ENCODE results near the gene CHST7. TPM values are rescaled to one million over a fixed set of nuclear protein-coding genes. Genes with fewer than 3 reads are reported as not detected.

CHST7 gene
- total and polyA plus RNA-seq, 2 of the 4 experiments (the other 2 are of a cell fraction) = 2.9 to 4.8 TPM

- Histone ChIP-seq H3K4ac (ENCODE audit: low read depth, low read length) (peak overlapping the region; percentile 3; the same call in 1 of the 2 replicates), H2AFZ (replicated peaks; ENCODE audit: low read length, poor library complexity) (no peak overlapping the region), H3K9me1 (ENCODE audit: insufficient read depth, low read length) (no peaks in the 10 kb centered on the region), H2BK20ac (ENCODE audit: low read depth, low read length) (no peak overlapping the region; the same call in 1 of the 2 replicates), H4K20me1 (ENCODE audit: insufficient read depth, low read length) (peaks cover 4% of the 10 kb centered on the region; the same call in 1 of the 2 replicates), H2AK5ac (ENCODE audit: low read depth, low read length) (no peak overlapping the region), H2BK15ac (ENCODE audit: low read depth, low read length) (no peak overlapping the region), H2AK9ac (replicated peaks; ENCODE audit: low read depth, low read length, poor library complexity) (no peak overlapping the region), H2BK120ac (ENCODE audit: low read depth, low read length) (peak overlapping the region; percentile 4), H3K18ac (ENCODE audit: low read depth, low read length) (no peak overlapping the region), H3K23ac (ENCODE audit: low read depth, low read length) (no peak overlapping the region), H3K14ac (replicated peaks; ENCODE audit: low read depth, low read length) (no peak overlapping the region), H3K4me1 (ENCODE audit: control insufficient read depth, insufficient read depth, low read length) (no peaks in the 10 kb centered on the region), H4K91ac (ENCODE audit: insufficient read depth, low read depth, low read length) (no peak overlapping the region), H2BK5ac (ENCODE audit: low read depth, low read length, poor library complexity, severe bottlenecking) (peak overlapping the region; percentile 43), H3K56ac (ENCODE audit: extremely low read depth, insufficient read depth, low read length) (no peak overlapping the region), H3K9ac (ENCODE audit: low read depth, low read length) (no peak overlapping the region), H3K4me3 (ENCODE audit: insufficient read depth, low read depth, low read length) (no peak overlapping the region), H3K9me3 (ENCODE audit: control insufficient read depth, insufficient read depth, low read length) (no peaks in the 10 kb centered on the region), H4K5ac (ENCODE audit: low read depth, low read length) (no peak overlapping the region; the same call in 1 of the 2 replicates), H3K27ac (ENCODE audit: insufficient read depth, low read length) (no peak overlapping the region), H3K36me3 (ENCODE audit: control insufficient read depth, insufficient read depth, low read length) (peaks cover 2% of the 10 kb centered on the region), H3K4me2 (ENCODE audit: low read depth, low read length) (no peak overlapping the region), H3K79me1 (ENCODE audit: low read depth in 1 of 2, low read length in 2 of 2) (peaks cover 5 to 12% of the 10 kb centered on the region in 2 experiments; a peak in 2 of 4 replicates), H4K8ac (ENCODE audit: low read depth in 2 of 2, low read length in 2 of 2) (peak overlapping the region in 1 of 2 experiments; percentile 19; a peak in 1 of 4 replicates), H3K27me3 (ENCODE audit: control insufficient read depth, insufficient read depth, low read length) (no peaks in the 10 kb centered on the region)
- 47% methylated on average over 7 of the region's 8 CpGs; no CpG with 5 or more reads in 1 of the 2 experiments for WGBS, 2 experiments (ENCODE audit: extremely low coverage in 2 of 2, insufficient read length in 1 of 2)
- dilution Hi-C loops (cut with HindIII; ENCODE audit: low sequenced_read_pairs, unreplicated experiment) (no loop called here), intact Hi-C loops (cut with micrococcal nuclease) (loop anchor here (10.0 kb wide), 1 partner anchor 543 kb away; no protein-coding TSS in a partner anchor), in situ Hi-C loops (cut with MboI; ENCODE audit: low sequenced_read_pairs) (loop anchor here (10.0 kb wide), 1 partner anchor 93 kb away; no protein-coding TSS in a partner anchor)
- ATAC-seq (ENCODE audit: low read depth) (peak; percentile 37), DNase-seq (peak; percentile 80)
- ChIA-PET CTCF (no interaction called here), POLR2A (ENCODE audit: unreplicated experiment) (no interaction called here)
- no peak for TF ChIP-seq MAFK (IDR thresholded peaks at IDR 0.05; ENCODE audit: low read depth, low read length)
- TF ChIP-seq RFX5 (IDR thresholded peaks at IDR 0.05; ENCODE audit: low read depth, low read length) = no peak
- TF ChIP-seq SMC3 (IDR thresholded peaks at IDR 0.05; ENCODE audit: low read depth, low read length) = no peak
- no peak for TF ChIP-seq NFE2L2 (IDR thresholded peaks at IDR 0.05; ENCODE audit: low read depth, low read length)
- TF ChIP-seq RAD21 (IDR thresholded peaks at IDR 0.05; ENCODE audit: low read length) = no peak
- TF ChIP-seq CHD1 (IDR thresholded peaks at IDR 0.05; ENCODE audit: low read depth, low read length) = no peak
- TF ChIP-seq CEBPB (IDR thresholded peaks at IDR 0.05; ENCODE audit: low read depth, low read length) = no peak
- no peak for TF ChIP-seq BHLHE40 (IDR thresholded peaks at IDR 0.05; ENCODE audit: low read depth, low read length)
- no peak for TF ChIP-seq MXI1 (IDR thresholded peaks at IDR 0.05; ENCODE audit: borderline replicate concordance, low read depth, low read length)
- no TSS peak for BruUV-seq (replicated peaks)
These were observed 22.0 kb upstream of the CHST7 start for GRCh38 chrX:46551494-46552128.
